GM10266 (cell line): ENCODE data around the gene NUMA1.

Source experiments
- DNase-seq: peaks from one replicate; pipeline ENCODE4 v3.0.0; 2012; ENCODE audit errors: extremely low spot score
- CTCF ChIP-seq: IDR thresholded peaks from 2 replicates; pipeline ENCODE4 v1.5.1; 2012; ENCODE audit warnings: mild to moderate bottlenecking, low read depth; ENCODE audit not compliant: control insufficient read depth, insufficient read depth; ENCODE audit errors: missing control alignments

Gene NUMA1

GRCh38 chr11:71963468-71963867, 116.9 kb downstream of the NUMA1 start:
- no peak for DNase-seq
- no peak for TF ChIP-seq CTCF

GRCh38 chr11:71962428-71963038, 117.8 kb downstream of the NUMA1 start:
- DNase-seq, result peak; percentile 26
- TF ChIP-seq CTCF, result no peak

- DNase-seq, result no peak
- no peak for TF ChIP-seq CTCF
Measured at GRCh38 chr11:71955898-71956456, 124.4 kb downstream of the NUMA1 start.
